Measurements from ENCODE around the gene TMEM178A.
"Not testable (repeated sequence)": the region's sequence is repeated elsewhere in the genome, so short reads cannot be mapped to it uniquely, and the experiment has no call there.

The TMEM178A gene

GRCh38 chr2:39718483-39718882, 52.8 kb downstream of the TMEM178A start:
- DNase-seq, result no peak

GRCh38 chr2:39719317-39719716, 53.6 kb downstream of the TMEM178A start:
- DNase-seq, result no peak

- DNase-seq, result no peak
These were observed 55.3 kb downstream of the TMEM178A start for GRCh38 chr2:39720970-39721369.

GRCh38 chr2:39723497-39723896, 57.8 kb downstream of the TMEM178A start:
- DNase-seq, result no peak

GRCh38 chr2:39723946-39724827, 58.5 kb downstream of the TMEM178A start:
- no peak for DNase-seq

- DNase-seq, result no peak
These were observed 59.1 kb downstream of the TMEM178A start for GRCh38 chr2:39724828-39725144.

GRCh38 chr2:39725401-39725800, 59.7 kb downstream of the TMEM178A start:
- DNase-seq, result no peak

- not testable (repeated sequence) for DNase-seq
These were observed 62.4 kb downstream of the TMEM178A start for GRCh38 chr2:39728085-39728484.

GRCh38 chr2:39728941-39729351, 63.2 kb downstream of the TMEM178A start:
- peak in 1 of 2 donors; percentile 16 for DNase-seq

GRCh38 chr2:39730276-39730675, 64.6 kb downstream of the TMEM178A start:
- DNase-seq, result no peak

- peak in 1 of 2 donors; percentile 9 for DNase-seq
These were observed 65.1 kb downstream of the TMEM178A start for GRCh38 chr2:39730685-39731302.

- no peak for DNase-seq
These were observed 65.8 kb downstream of the TMEM178A start for GRCh38 chr2:39731546-39731945.

GRCh38 chr2:39732482-39732881, 66.8 kb downstream of the TMEM178A start:
- DNase-seq, result no peak

- DNase-seq, result no peak
These were observed 67.5 kb downstream of the TMEM178A start for GRCh38 chr2:39733070-39733674.

- no peak for DNase-seq
These were observed 68.7 kb downstream of the TMEM178A start for GRCh38 chr2:39734445-39734844.

- DNase-seq, result no peak
These were observed 69.9 kb downstream of the TMEM178A start for GRCh38 chr2:39735648-39736047.

- no peak for DNase-seq
These were observed 70.9 kb downstream of the TMEM178A start for GRCh38 chr2:39736640-39737039.

GRCh38 chr2:39737661-39738060, 71.9 kb downstream of the TMEM178A start:
- DNase-seq, result no peak

- no peak for DNase-seq
These were observed 73.2 kb downstream of the TMEM178A start for GRCh38 chr2:39738936-39739335.

- no peak for DNase-seq
These were observed 73.7 kb downstream of the TMEM178A start for GRCh38 chr2:39739386-39739785.

- no peak for DNase-seq
These were observed 76.2 kb downstream of the TMEM178A start for GRCh38 chr2:39741871-39742270.

GRCh38 chr2:39743269-39743776, 77.6 kb downstream of the TMEM178A start:
- no peak for DNase-seq

- DNase-seq, result no peak
These were observed 89.7 kb downstream of the TMEM178A start for GRCh38 chr2:39755466-39755865.

- no peak for DNase-seq
These were observed 91.4 kb downstream of the TMEM178A start for GRCh38 chr2:39757156-39757555.

Measured in CD4-positive, alpha-beta T cell treated with Interleukin-4 for 1 hour (primary cell).